CD14-positive monocyte (primary cell): Measurements from ENCODE around the gene DDAH1. TPM values are rescaled to one million over a fixed set of nuclear protein-coding genes. Genes with fewer than 3 reads are reported as not detected.

Experiments
- DNase-seq, 3 donors: peaks; one replicate each; pipeline ENCODE4 v3.0.0-alpha.2; 2011 to 2022
- H2AFZ ChIP-seq: 2 replicates; pipeline ENCODE4 v1.6.0; 2012; ENCODE audit warnings: mild to moderate bottlenecking, low read depth, low read length, inconsistent platforms; ENCODE audit not compliant: insufficient read depth, poor library complexity, severe bottlenecking
- H3K27ac ChIP-seq, 2 donors: 1 replicate in 1 of 2; 2 replicates in 1 of 2; pipeline ENCODE4 v1.5.1; 2012 to 2013; ENCODE audit warnings: low read length in 2 of 2, control low read depth in 1 of 2, inconsistent platforms in 1 of 2, low read depth in 1 of 2, mild to moderate bottlenecking in 1 of 2
- H3K27me3 ChIP-seq, 2 donors: one replicate each; pipeline versions ENCODE4 v1.6.0 to v1.6.1; 2011 to 2013; ENCODE audit warnings: low read length in 2 of 2; ENCODE audit not compliant: control insufficient read depth in 2 of 2, insufficient read depth in 2 of 2
- H3K36me3 ChIP-seq, 2 donors: replicated peaks in 1 of 2; 1 replicate in 1 of 2; 2 replicates in 1 of 2; pipeline versions ENCODE4 v1.5.1 to v1.6.1; 2012 to 2013; ENCODE audit warnings: low read length in 2 of 2, control low read depth in 1 of 2, inconsistent platforms in 1 of 2, mild to moderate bottlenecking in 1 of 2; ENCODE audit not compliant: insufficient read depth in 2 of 2, control insufficient read depth in 1 of 2
- H3K4me1 ChIP-seq, 2 donors: 1 replicate in 1 of 2; 2 replicates in 1 of 2; pipeline versions ENCODE4 v1.5.1 to v1.6.1; 2012 to 2013; ENCODE audit warnings: low read length in 2 of 2, control low read depth in 1 of 2, inconsistent platforms in 1 of 2, mild to moderate bottlenecking in 1 of 2, moderate library complexity in 1 of 2; ENCODE audit not compliant: insufficient read depth in 2 of 2, control insufficient read depth in 1 of 2
- H3K4me2 ChIP-seq: replicated peaks from 2 replicates; pipeline ENCODE3; 2012; ENCODE audit warnings: low read length, moderate library complexity, mild to moderate bottlenecking; ENCODE audit not compliant: poor library complexity, severe bottlenecking; ENCODE audit errors: extremely low read depth
- H3K4me3 ChIP-seq, 3 experiments: fragments of 200-600 bp in 1 of 3; sonication (generic) in 1 of 3; replicated peaks in 1 of 3; 1 replicate in 2 of 3; 2 replicates in 1 of 3; pipeline ENCODE4 v1.5.1; 2011 to 2013; ENCODE audit warnings: low read length in 3 of 3, mild to moderate bottlenecking in 3 of 3, control low read depth in 2 of 3, low read depth in 2 of 3, inconsistent platforms in 1 of 3, moderate library complexity in 1 of 3
- H3K79me2 ChIP-seq: 2 replicates; pipeline ENCODE4 v1.6.0; 2012; ENCODE audit warnings: mild to moderate bottlenecking, control low read depth, inconsistent platforms, low read length, moderate library complexity; ENCODE audit not compliant: insufficient read depth
- H3K9ac ChIP-seq: 2 replicates; pipeline ENCODE4 v1.6.0; 2017; ENCODE audit warnings: low read length, mild to moderate bottlenecking; ENCODE audit not compliant: insufficient read depth, poor library complexity, severe bottlenecking
- H3K9me3 ChIP-seq, 2 donors: replicated peaks in 1 of 2; 1 replicate in 1 of 2; 2 replicates in 1 of 2; pipeline versions ENCODE4 v1.5.1 to v1.6.1; 2012 to 2013; ENCODE audit warnings: low read length in 2 of 2, control low read depth in 1 of 2; ENCODE audit not compliant: control insufficient read depth in 1 of 2, insufficient read depth in 1 of 2
- H4K20me1 ChIP-seq: 2 replicates; pipeline ENCODE4 v1.6.0; 2012; ENCODE audit warnings: mild to moderate bottlenecking, low read length, control low read depth, moderate library complexity; ENCODE audit not compliant: insufficient read depth
- H3K27ac Mint-ChIP-seq, 7 donors: one replicate each; pipeline ENCODE4 v1.8.0; 2020; ENCODE audit warnings: mild to moderate bottlenecking in 7 of 7, mixed read lengths in 7 of 7, moderate library complexity in 6 of 7, inconsistent platforms in 2 of 7
- H3K27me3 Mint-ChIP-seq, 3 donors: one replicate each; pipeline ENCODE4 v1.8.0; 2021 to 2022; ENCODE audit warnings: low read depth in 3 of 3, mild to moderate bottlenecking in 3 of 3, mixed read lengths in 3 of 3, moderate library complexity in 3 of 3, inconsistent platforms in 1 of 3
- H3K36me3 Mint-ChIP-seq, 2 donors: one replicate each; pipeline ENCODE4 v1.8.0; 2020; ENCODE audit warnings: mixed read lengths in 2 of 2, inconsistent platforms in 1 of 2, mild to moderate bottlenecking in 1 of 2
- H3K4me1 Mint-ChIP-seq: one replicate; pipeline ENCODE4 v1.8.0; 2020; ENCODE audit warnings: mild to moderate bottlenecking, mixed read lengths
- H3K4me3 Mint-ChIP-seq, 2 donors: one replicate each; pipeline ENCODE4 v1.8.0; 2020; ENCODE audit warnings: mild to moderate bottlenecking in 2 of 2, mixed read lengths in 2 of 2, moderate library complexity in 1 of 2
- H3K9me3 Mint-ChIP-seq, 7 donors: one replicate each; pipeline ENCODE4 v1.8.0; 2020 to 2022; ENCODE audit warnings: mixed read lengths in 7 of 7, mild to moderate bottlenecking in 6 of 7, moderate library complexity in 6 of 7, inconsistent platforms in 2 of 7
- CTCF ChIP-seq: fragments of 200-600 bp; IDR thresholded peaks from one replicate; pipeline ENCODE4 v1.8.0; 2022; ENCODE audit warnings: antibody characterized with exemption, mild to moderate bottlenecking
- WGBS: methylation state at CpG from one replicate; pipeline ENCODE4 v1.1.5; 2013; ENCODE audit warnings: missing lambda C conversion rate; ENCODE audit not compliant: insufficient coverage; 5-methylcytosine and 5-hydroxymethylcytosine counted together
- intact Hi-C, 2 donors: fragments of 100-400 bp; cut with micrococcal nuclease; formaldehyde crosslinking; loops; one replicate each; pipeline versions ENCODE4 v1.15.0 to v1.15.1; 2023
- polyA plus RNA-seq, 3 donors: library from polyadenylated mRNA; depleted of rRNA in 1 of 3; unstranded in 2 of 3; stranded (reverse) in 1 of 3; fragments of 300-500 nt in 2 of 3; fragments of >200 nt in 1 of 3; fragmentation: Illumina TruSeq in 2 of 3; gene quantifications; 1 replicate in 2 of 3; 2 replicates in 1 of 3; pipeline ENCODE4 v1.2.3, GENCODE V29; 2012 to 2021

The DDAH1 gene
- polyA plus RNA-seq, 3 donors, result not detected

GRCh38 chr1:85313888-85314696, 150.9 kb downstream of the DDAH1 start:
- H3K4me2 ChIP-seq, result no peak overlapping the region
- WGBS, result 60% methylated on average over 1 of the region's 3 CpGs
- H2AFZ ChIP-seq, result no peak overlapping the region
- peaks cover 5 to 14% of the 10 kb centered on the region in 2 donors for H3K27me3 ChIP-seq
- Mint-ChIP-seq H3K27me3 (peaks cover 9 to 35% (median 22%) of the 10 kb centered on the region in 3 donors), H3K4me1 (no peaks in the 10 kb centered on the region), H3K4me3 (no peak overlapping the region), H3K36me3 (no peaks in the 10 kb centered on the region), H3K27ac (peak overlapping the region in 1 of 7 donors; percentile 21), H3K9me3 (no peaks in the 10 kb centered on the region)
- no peak overlapping the region for H3K4me3 ChIP-seq
- no peaks in the 10 kb centered on the region for H3K4me1 ChIP-seq
- H3K36me3 ChIP-seq, result no peaks in the 10 kb centered on the region
- no peak overlapping the region for H3K27ac ChIP-seq
- no peaks in the 10 kb centered on the region for H4K20me1 ChIP-seq
- no peak for TF ChIP-seq CTCF
- DNase-seq, result no peak
- H3K9me3 ChIP-seq, result no peaks in the 10 kb centered on the region
- intact Hi-C loops, result no loop called here
- H3K9ac ChIP-seq, result no peak overlapping the region
- H3K79me2 ChIP-seq, result no peaks in the 10 kb centered on the region

GRCh38 chr1:85311818-85312217, 153.1 kb downstream of the DDAH1 start:
- Histone ChIP-seq H4K20me1 (no peaks in the 10 kb centered on the region), H3K27ac (no peak overlapping the region), H3K4me2 (no peak overlapping the region), H3K9ac (no peak overlapping the region), H2AFZ (no peak overlapping the region), H3K4me3 (no peak overlapping the region), H3K36me3 (no peaks in the 10 kb centered on the region), H3K9me3 (no peaks in the 10 kb centered on the region), H3K79me2 (no peaks in the 10 kb centered on the region), H3K4me1 (no peaks in the 10 kb centered on the region), H3K27me3 (peaks cover 9 to 24% of the 10 kb centered on the region in 2 donors)
- Mint-ChIP-seq H3K4me1 (peaks cover 3% of the 10 kb centered on the region), H3K4me3 (no peak overlapping the region), H3K9me3 (no peaks in the 10 kb centered on the region), H3K27ac (peak overlapping the region in 1 of 7 donors; percentile 35), H3K36me3 (no peaks in the 10 kb centered on the region), H3K27me3 (peaks cover 17 to 43% (median 22%) of the 10 kb centered on the region in 3 donors)
- no peak for DNase-seq
- no peak for TF ChIP-seq CTCF
- intact Hi-C loops, result no loop called here
- 73% methylated on average over 2 of the region's 2 CpGs for WGBS
